Measurements from ENCODE around the gene PARVA. TPM values are rescaled to one million over a fixed set of nuclear protein-coding genes. Genes with fewer than 3 reads are reported as not detected.

Gene PARVA
- total and polyA plus RNA-seq, 8 donors = 70.2 to 108 (median 94.2) TPM

- DNase-seq (no peak), ATAC-seq (no peak)
- Histone ChIP-seq H3K36me3 (no peaks in the 10 kb centered on the region), H3K9me3 (no peaks in the 10 kb centered on the region), H3K4me1 (peaks cover 0 to 8% of the 10 kb centered on the region in 2 donors), H3K27me3 (no peaks in the 10 kb centered on the region), H3K27ac (no peak overlapping the region), H3K4me3 (no peak overlapping the region)
- TF ChIP-seq, protein P1, sequence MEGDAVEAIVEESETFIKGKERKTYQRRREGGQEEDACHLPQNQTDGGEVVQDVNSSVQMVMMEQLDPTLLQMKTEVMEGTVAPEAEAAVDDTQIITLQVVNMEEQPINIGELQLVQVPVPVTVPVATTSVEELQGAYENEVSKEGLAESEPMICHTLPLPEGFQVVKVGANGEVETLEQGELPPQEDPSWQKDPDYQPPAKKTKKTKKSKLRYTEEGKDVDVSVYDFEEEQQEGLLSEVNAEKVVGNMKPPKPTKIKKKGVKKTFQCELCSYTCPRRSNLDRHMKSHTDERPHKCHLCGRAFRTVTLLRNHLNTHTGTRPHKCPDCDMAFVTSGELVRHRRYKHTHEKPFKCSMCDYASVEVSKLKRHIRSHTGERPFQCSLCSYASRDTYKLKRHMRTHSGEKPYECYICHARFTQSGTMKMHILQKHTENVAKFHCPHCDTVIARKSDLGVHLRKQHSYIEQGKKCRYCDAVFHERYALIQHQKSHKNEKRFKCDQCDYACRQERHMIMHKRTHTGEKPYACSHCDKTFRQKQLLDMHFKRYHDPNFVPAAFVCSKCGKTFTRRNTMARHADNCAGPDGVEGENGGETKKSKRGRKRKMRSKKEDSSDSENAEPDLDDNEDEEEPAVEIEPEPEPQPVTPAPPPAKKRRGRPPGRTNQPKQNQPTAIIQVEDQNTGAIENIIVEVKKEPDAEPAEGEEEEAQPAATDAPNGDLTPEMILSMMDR (IDR thresholded peaks at IDR 0.05) = no peak
- intact Hi-C loops (cut with DNase I) = loop anchor here in 1 of 2 donors (10.0 kb wide), 1 partner anchor 477 kb away; no protein-coding TSS in a partner anchor
Measured at GRCh38 chr11:12417691-12418611, 40.6 kb downstream of the PARVA start.

DNA sequence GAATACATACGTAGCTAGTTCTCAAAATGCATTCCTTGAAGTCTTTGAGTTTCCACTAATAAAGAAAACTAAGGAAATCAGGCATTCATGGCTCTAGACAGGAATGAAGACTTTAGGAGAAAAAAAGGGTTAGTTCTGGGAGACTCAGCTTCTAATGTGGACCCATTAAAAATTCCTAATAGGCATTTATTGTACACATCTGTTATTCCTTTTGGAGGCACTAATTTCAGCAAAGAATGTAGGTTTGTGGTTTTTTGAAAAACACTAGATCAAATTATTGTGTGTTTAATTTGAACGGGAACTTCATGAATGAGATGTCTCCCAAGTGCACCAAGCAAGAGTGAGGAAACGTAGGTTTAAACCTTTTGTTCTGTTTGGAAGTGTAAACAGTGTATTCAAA is 42.7 kb downstream of the PARVA start:
- Histone ChIP-seq H3K4me3 (no peak overlapping the region), H3K27ac (no peak overlapping the region), H3K4me1 (no peaks in the 10 kb centered on the region), H3K36me3 (no peaks in the 10 kb centered on the region), H3K27me3 (no peaks in the 10 kb centered on the region), H3K9me3 (no peaks in the 10 kb centered on the region)
- no peak for ATAC-seq
- TF ChIP-seq, protein P1 (IDR thresholded peaks at IDR 0.05) = no peak
- intact Hi-C loops (cut with DNase I) = no loop called here
- no peak for DNase-seq

GRCh38 chr11:12420706-12421105 is 43.3 kb downstream of the PARVA start:
- ATAC-seq (no peak), DNase-seq (no peak)
- Histone ChIP-seq H3K27ac (no peak overlapping the region), H3K4me3 (no peak overlapping the region), H3K36me3 (no peaks in the 10 kb centered on the region), H3K27me3 (no peaks in the 10 kb centered on the region), H3K4me1 (no peaks in the 10 kb centered on the region), H3K9me3 (no peaks in the 10 kb centered on the region)
- TF ChIP-seq, protein P1 (IDR thresholded peaks at IDR 0.05) = no peak
- intact Hi-C loops (cut with DNase I) = no loop called here

- H3K9me3 ChIP-seq = no peaks in the 10 kb centered on the region
- no peaks in the 10 kb centered on the region for H3K4me1 ChIP-seq
- H3K4me3 ChIP-seq = no peak overlapping the region
- no peak for ATAC-seq
- no peak overlapping the region for H3K27ac ChIP-seq
- no peaks in the 10 kb centered on the region for H3K27me3 ChIP-seq
- intact Hi-C loops (cut with DNase I) = no loop called here
- TF ChIP-seq, protein P1 (IDR thresholded peaks at IDR 0.05) = no peak
- DNase-seq = no peak
- H3K36me3 ChIP-seq = no peaks in the 10 kb centered on the region
Measured at GRCh38 chr11:12421386-12421785, 44.0 kb downstream of the PARVA start.

DNA sequence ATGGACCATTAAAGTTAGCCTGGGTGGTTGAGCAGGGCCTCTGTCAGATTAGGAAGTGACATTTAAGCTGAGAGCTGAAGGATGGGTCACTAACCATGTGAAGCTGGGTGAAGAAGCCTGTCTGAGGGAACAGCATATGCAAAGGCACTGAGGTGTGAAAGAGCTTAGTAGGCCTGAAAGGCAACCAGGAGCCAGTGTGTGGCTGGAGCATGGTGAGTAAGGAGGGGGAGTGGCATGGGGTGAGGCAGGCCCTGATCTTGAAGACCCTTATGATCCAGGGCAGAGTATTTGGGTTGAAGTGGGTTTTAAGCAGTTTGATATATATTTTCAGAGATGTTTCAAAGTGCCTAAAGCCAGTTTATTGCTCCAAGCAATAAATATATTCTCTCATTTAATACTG is 48.8 kb downstream of the PARVA start:
- no peak for ATAC-seq
- no peak overlapping the region for H3K4me3 ChIP-seq

More for the DNA sequence above, 48.8 kb downstream of the PARVA start:
- H3K27ac ChIP-seq = no peak overlapping the region
- no peak for DNase-seq
- no peaks in the 10 kb centered on the region for H3K9me3 ChIP-seq
- peaks cover 0 to 4% of the 10 kb centered on the region in 2 donors for H3K4me1 ChIP-seq
- no peaks in the 10 kb centered on the region for H3K27me3 ChIP-seq
- intact Hi-C loops (cut with DNase I) = no loop called here
- H3K36me3 ChIP-seq = no peaks in the 10 kb centered on the region
- TF ChIP-seq, protein P1 (IDR thresholded peaks at IDR 0.05) = no peak
